GM21515 (cell line): ENCODE measurements around the gene SLC25A34.

Source experiments
- ATAC-seq: cut with Tn5 transposase; IDR thresholded peaks from one replicate; pipeline ENCODE4 v1.9.1; 2021; ENCODE audit not compliant: unreplicated experiment

Gene SLC25A34

GRCh38 chr1:15712168-15712567, 23.9 kb upstream of the SLC25A34 start:
- ATAC-seq, result no peak

GRCh38 chr1:15714406-15715136, 21.5 kb upstream of the SLC25A34 start:
- no peak for ATAC-seq

- ATAC-seq, result no peak
These were observed 18.5 kb upstream of the SLC25A34 start for GRCh38 chr1:15717418-15718125.

- ATAC-seq, result no peak
These were observed 17.9 kb upstream of the SLC25A34 start for GRCh38 chr1:15718199-15718601.

- ATAC-seq, result no peak
These were observed 16.5 kb upstream of the SLC25A34 start for GRCh38 chr1:15719381-15720120.

GRCh38 chr1:15720861-15721260, 15.2 kb upstream of the SLC25A34 start:
- no peak for ATAC-seq

- no peak for ATAC-seq
These were observed 13.6 kb upstream of the SLC25A34 start for GRCh38 chr1:15722411-15722810.

- ATAC-seq, result no peak
These were observed 13.1 kb upstream of the SLC25A34 start for GRCh38 chr1:15722836-15723532.

GRCh38 chr1:15723631-15724246, 12.3 kb upstream of the SLC25A34 start:
- no peak for ATAC-seq

- no peak for ATAC-seq
These were observed 10.8 kb upstream of the SLC25A34 start for GRCh38 chr1:15724949-15725880.

GRCh38 chr1:15726508-15726907, 9.6 kb upstream of the SLC25A34 start:
- no peak for ATAC-seq

GRCh38 chr1:15727021-15727420, 9.0 kb upstream of the SLC25A34 start:
- no peak for ATAC-seq

GRCh38 chr1:15727424-15727823, 8.6 kb upstream of the SLC25A34 start:
- no peak for ATAC-seq

- ATAC-seq, result no peak
These were observed 8.1 kb upstream of the SLC25A34 start for GRCh38 chr1:15727866-15728534.

GRCh38 chr1:15728937-15729657, 7.0 kb upstream of the SLC25A34 start:
- no peak for ATAC-seq

GRCh38 chr1:15730423-15730822, 5.6 kb upstream of the SLC25A34 start:
- no peak for ATAC-seq

- ATAC-seq, result no peak
These were observed 5.1 kb upstream of the SLC25A34 start for GRCh38 chr1:15730936-15731335.
